Measurements from ENCODE around the gene NACC2. TPM values are rescaled to one million over a fixed set of nuclear protein-coding genes. Genes with fewer than 3 reads are reported as not detected.
A peak's percentile ranks its signal among the peaks of the same experiment; 100 is the strongest.
"Not testable (repeated sequence)": the region's sequence is repeated elsewhere in the genome, so short reads cannot be mapped to it uniquely, and the experiment has no call there.

NACC2 gene
- total RNA-seq, 2 donors from 2014 or later = 19.2 to 21.1 TPM

- Mint-ChIP-seq H3K4me3 (peak overlapping the region; percentile 76), H3K9me3 (no peaks in the 10 kb centered on the region), H3K27ac (peak overlapping the region; percentile 80 to 97), H3K4me1 (ENCODE audit: low read depth in 2 of 2) (peaks cover 30 to 51% of the 10 kb centered on the region in 2 donors), H3K27me3 (no peaks in the 10 kb centered on the region), H3K36me3 (no peaks in the 10 kb centered on the region)
- no peak for DNase-seq (ENCODE audit: low spot score)
- ATAC-seq = peak in 1 of 2 donors; percentile 4
Measured at GRCh38 chr9:136110082-136111061, 15.3 kb upstream of the NACC2 start.

GRCh38 chr9:136109351-136110081 is 14.4 kb upstream of the NACC2 start:
- ATAC-seq (peak; percentile 87 to 90), DNase-seq (ENCODE audit: low spot score) (peak; percentile 91)
- no peaks in the 10 kb centered on the region for H3K27me3 Mint-ChIP-seq
- peak overlapping the region; percentile 80 to 97 for H3K27ac Mint-ChIP-seq
- no peaks in the 10 kb centered on the region for H3K9me3 Mint-ChIP-seq
- peak overlapping the region; percentile 76 for H3K4me3 Mint-ChIP-seq
- H3K36me3 Mint-ChIP-seq = no peaks in the 10 kb centered on the region
- H3K4me1 Mint-ChIP-seq (ENCODE audit: low read depth in 2 of 2) = peaks cover 30 to 51% of the 10 kb centered on the region in 2 donors

- H3K4me3 Mint-ChIP-seq = peak overlapping the region; percentile 76
- H3K27me3 Mint-ChIP-seq = no peaks in the 10 kb centered on the region
- H3K27ac Mint-ChIP-seq = peak overlapping the region; percentile 80 to 97
- ATAC-seq = no peak
- no peaks in the 10 kb centered on the region for H3K36me3 Mint-ChIP-seq
- no peak for DNase-seq (ENCODE audit: low spot score)
- H3K9me3 Mint-ChIP-seq = no peaks in the 10 kb centered on the region
- peaks cover 30 to 51% of the 10 kb centered on the region in 2 donors for H3K4me1 Mint-ChIP-seq (ENCODE audit: low read depth in 2 of 2)
Measured at GRCh38 chr9:136108648-136109266, 13.7 kb upstream of the NACC2 start.

DNA sequence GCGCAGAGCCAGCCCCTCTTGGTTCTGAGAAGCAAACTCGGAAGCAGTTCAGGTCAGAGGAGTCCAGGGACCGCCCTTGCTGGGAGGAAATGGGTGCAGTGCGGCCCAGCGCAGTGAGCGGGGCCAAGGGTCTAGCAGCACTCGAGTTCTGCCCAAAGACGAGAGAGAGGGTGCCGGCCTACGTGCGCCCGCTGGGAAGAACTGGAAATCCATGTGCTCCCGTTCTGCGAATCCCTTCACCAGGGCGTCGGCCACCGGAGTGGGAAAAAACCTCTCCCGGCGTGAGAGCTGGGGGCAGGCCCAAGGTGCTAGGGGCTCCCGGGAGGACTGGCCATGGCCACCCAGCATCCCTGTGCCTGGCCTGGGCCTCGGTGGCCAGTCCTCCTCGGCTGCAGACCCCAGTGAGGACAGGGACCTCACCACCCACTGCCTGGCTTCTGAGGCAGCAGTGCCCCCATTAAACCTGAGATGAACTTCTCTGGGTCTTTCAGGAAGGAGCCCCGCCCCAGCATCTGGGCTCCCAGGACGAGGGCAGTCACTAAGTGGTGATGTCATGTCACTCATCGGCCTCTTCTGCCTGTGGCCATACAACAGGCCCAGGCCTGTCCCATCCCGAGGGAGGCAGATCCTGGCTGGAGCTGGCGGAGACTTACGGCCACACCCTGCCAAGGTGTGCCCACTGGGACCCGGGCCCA is 13.0 kb upstream of the NACC2 start:
- H3K27me3 Mint-ChIP-seq = no peaks in the 10 kb centered on the region
- DNase-seq (ENCODE audit: low spot score) = no peak
- H3K4me3 Mint-ChIP-seq = peak overlapping the region; percentile 86
- ATAC-seq = no peak
- no peaks in the 10 kb centered on the region for H3K9me3 Mint-ChIP-seq
- peaks cover 23 to 46% of the 10 kb centered on the region in 2 donors for H3K4me1 Mint-ChIP-seq (ENCODE audit: low read depth in 2 of 2)
- peak overlapping the region; percentile 97 for H3K27ac Mint-ChIP-seq
- H3K36me3 Mint-ChIP-seq = no peaks in the 10 kb centered on the region

GRCh38 chr9:136107155-136107952 is 12.3 kb upstream of the NACC2 start:
- Mint-ChIP-seq H3K4me1 (ENCODE audit: low read depth in 2 of 2) (peaks cover 22 to 45% of the 10 kb centered on the region in 2 donors), H3K4me3 (peak overlapping the region; percentile 86), H3K27me3 (no peaks in the 10 kb centered on the region), H3K27ac (peak overlapping the region; percentile 97), H3K9me3 (no peaks in the 10 kb centered on the region), H3K36me3 (no peaks in the 10 kb centered on the region)
- ATAC-seq (peak; percentile 61 to 68), DNase-seq (ENCODE audit: low spot score) (peak; percentile 83)

DNA sequence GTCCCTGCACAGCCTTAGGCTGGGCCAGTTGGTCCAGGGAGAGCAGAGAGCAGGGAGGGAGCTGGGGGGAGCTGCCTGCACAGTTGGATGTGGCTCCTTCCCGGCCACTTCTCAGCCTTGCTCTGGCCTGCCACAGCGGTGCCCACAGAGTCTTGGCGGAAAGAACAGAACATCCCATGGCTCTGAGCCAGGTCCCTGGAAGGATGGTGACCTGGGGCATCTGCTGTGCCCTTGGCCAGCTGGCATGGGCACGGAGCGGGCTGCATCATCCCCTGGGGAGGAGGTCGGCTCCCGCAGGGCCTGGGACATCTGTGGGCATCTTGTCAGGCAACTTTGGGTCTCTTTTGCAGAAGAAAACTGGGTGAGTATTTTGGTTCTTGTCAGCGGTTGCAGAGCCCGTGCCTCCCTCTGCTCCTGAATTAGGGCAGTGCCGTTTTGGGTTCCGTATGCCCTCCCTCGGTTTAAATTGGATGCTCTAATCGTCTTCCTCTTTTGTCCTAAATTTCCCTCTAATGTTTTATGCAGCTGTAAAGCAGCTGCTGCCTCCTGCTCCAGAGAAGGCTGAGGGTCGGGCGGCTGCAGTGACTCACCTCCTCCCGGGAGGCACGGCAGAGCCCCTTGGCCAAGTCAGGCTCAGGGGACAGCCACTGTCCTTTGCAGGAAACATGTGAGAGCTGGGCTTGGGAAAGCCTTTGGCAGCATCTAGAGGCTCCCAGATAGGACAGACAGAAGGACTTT is 10.5 kb upstream of the NACC2 start:
- H3K36me3 Mint-ChIP-seq = no peaks in the 10 kb centered on the region
- no peaks in the 10 kb centered on the region for H3K9me3 Mint-ChIP-seq
- H3K4me3 Mint-ChIP-seq = peak overlapping the region; percentile 58
- H3K27ac Mint-ChIP-seq = peak overlapping the region; percentile 97
- no peaks in the 10 kb centered on the region for H3K27me3 Mint-ChIP-seq
- ATAC-seq (no peak), DNase-seq (ENCODE audit: low spot score) (no peak)
- peaks cover 22 to 35% of the 10 kb centered on the region in 2 donors for H3K4me1 Mint-ChIP-seq (ENCODE audit: low read depth in 2 of 2)

- no peak for DNase-seq (ENCODE audit: low spot score)
- H3K4me3 Mint-ChIP-seq = no peak overlapping the region
- no peaks in the 10 kb centered on the region for H3K27me3 Mint-ChIP-seq
- H3K4me1 Mint-ChIP-seq (ENCODE audit: low read depth in 2 of 2) = peaks cover 22 to 32% of the 10 kb centered on the region in 2 donors
- no peak for ATAC-seq
- H3K9me3 Mint-ChIP-seq = no peaks in the 10 kb centered on the region
- peak overlapping the region in 1 of 2 donors; percentile 97 for H3K27ac Mint-ChIP-seq
- H3K36me3 Mint-ChIP-seq = no peaks in the 10 kb centered on the region
Measured at GRCh38 chr9:136104916-136105315, 9.8 kb upstream of the NACC2 start.

DNA sequence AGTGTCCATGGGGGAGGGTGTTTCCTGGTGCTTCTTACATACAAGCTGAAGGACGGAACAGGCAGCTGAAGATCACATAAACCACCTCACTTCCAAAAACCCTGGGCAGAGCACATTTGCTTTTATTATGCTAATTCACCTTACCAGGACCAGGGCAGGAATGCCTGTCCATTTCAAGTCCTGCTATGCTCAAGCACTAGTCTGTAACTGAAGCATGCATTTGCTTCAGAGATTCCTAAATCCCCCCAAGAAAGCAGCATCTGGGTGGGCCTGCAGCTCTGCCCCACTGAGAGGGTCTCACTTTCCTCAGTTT is 9.4 kb upstream of the NACC2 start:
- no peak for ATAC-seq
- no peak for DNase-seq (ENCODE audit: low spot score)
- Mint-ChIP-seq H3K27me3 (no peaks in the 10 kb centered on the region), H3K9me3 (no peaks in the 10 kb centered on the region), H3K4me1 (ENCODE audit: low read depth in 2 of 2) (peaks cover 22 to 31% of the 10 kb centered on the region in 2 donors), H3K36me3 (no peaks in the 10 kb centered on the region), H3K4me3 (no peak overlapping the region), H3K27ac (no peak overlapping the region)

DNA sequence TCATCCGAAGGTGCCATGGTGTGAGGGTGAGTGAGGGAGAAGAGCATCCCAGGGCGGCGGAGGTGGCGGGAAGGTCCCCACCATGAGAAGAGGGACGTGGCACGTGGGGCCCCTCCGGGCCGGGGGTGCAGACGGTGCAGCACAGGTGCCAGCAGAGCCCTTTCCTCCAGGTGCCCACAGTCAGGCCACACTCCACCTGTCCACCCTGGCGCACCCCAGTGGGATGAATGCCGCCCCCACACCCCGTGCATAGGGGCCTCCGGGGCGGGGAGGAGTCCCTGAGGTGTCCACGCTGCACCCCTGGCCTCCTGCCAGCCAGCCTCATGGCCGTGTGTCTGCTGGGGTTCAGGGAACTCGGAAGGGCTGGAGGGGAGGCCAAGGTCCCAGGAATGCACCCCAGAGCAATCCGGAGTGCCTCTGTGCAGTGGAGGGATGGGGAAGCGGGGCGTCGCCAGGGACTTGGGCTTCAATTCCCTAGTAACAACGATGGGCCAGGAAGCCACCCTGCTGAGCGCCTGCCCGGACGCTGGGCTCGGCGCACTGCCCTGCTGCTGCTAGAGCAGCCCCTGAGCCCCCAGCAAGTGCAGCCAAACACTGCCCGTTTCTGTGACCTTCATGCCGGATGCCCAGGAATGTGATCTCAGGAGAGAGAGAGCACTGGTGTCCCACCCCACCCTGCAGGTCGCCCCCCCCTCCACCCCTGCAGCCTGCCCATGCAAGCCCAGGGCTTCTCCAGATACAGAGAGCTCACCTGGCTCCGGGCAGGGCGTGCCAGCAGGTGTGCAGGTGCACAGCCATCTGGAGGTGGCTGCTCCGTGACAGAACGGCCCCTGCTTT is 8.8 kb upstream of the NACC2 start:
- H3K4me3 Mint-ChIP-seq = no peak overlapping the region
- peaks cover 28 to 33% of the 10 kb centered on the region in 2 donors for H3K4me1 Mint-ChIP-seq (ENCODE audit: low read depth in 2 of 2)
- ATAC-seq (no peak), DNase-seq (ENCODE audit: low spot score) (no peak)
- no peaks in the 10 kb centered on the region for H3K9me3 Mint-ChIP-seq
- no peaks in the 10 kb centered on the region for H3K36me3 Mint-ChIP-seq
- H3K27ac Mint-ChIP-seq = no peak overlapping the region
- no peaks in the 10 kb centered on the region for H3K27me3 Mint-ChIP-seq

DNA sequence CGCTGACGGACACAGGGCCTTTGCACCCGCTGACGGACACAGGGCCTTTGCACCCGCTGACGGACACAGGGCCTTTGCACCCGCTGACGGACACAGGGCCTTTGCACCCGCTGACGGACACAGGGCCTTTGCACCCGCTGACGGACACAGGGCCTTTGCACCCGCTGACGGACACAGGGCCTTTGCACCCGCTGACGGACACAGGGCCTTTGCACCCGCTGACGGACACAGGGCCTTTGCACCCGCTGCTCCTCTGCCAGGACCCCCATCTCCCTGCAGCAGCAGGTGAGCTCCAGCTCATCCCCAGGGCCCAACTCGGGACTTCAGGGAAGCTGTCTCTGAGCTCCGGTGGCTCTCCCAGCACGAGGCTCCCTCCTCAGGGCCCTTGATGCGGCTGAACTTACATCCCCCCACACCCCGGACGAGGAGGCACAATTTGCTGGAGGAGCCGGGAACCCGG is 6.6 kb upstream of the NACC2 start:
- H3K27me3 Mint-ChIP-seq, H3K36me3 Mint-ChIP-seq: not testable (repeated sequence)

DNA sequence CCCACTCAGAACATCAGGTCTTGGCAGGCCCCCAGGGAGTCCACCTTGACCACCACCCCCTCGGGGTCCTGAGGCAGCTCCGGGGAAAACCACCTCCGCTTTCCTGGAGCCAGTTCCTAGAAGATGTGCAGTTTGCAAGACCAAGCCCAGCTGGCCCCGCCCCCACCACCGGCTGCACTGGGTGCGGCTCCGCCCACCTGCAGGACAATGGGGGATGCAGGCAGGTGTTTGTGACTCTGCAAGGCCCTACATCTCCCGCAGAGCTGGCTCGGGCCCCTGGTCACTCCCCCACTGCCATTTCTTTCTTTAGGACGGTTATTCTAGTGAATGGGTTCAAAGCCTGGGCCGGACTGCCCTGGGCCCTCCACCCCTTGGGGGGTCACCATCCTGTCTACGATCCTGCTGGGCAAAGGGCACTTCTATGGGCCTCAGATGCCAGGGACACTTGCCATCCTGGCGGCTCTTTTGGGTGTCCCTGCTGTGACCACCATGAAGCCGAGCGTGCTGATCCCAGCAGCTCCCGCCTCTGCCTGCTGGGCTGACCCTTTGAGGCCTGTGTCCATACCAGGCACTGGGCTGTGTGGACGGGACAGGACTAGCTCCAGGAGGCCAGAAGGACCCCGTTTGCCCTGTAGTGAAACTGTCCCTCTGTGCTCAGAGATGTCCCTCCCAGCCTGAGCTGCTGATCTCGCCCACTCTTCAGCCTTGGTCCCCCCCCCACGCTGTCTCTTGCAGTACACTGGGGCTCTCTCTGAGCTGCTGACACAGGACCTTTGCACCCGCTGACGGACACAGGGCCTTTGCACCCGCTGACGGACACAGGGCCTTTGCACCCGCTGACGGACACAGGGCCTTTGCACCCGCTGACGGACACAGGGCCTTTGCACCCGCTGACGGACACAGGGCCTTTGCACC is 5.9 kb upstream of the NACC2 start:
- Mint-ChIP-seq H3K36me3 (no peaks in the 10 kb centered on the region), H3K4me3 (no peak overlapping the region), H3K27me3 (no peaks in the 10 kb centered on the region), H3K27ac (no peak overlapping the region), H3K4me1 (ENCODE audit: low read depth in 2 of 2) (peaks cover 16 to 18% of the 10 kb centered on the region in 2 donors), H3K9me3 (no peaks in the 10 kb centered on the region)
- DNase-seq (ENCODE audit: low spot score) (no peak), ATAC-seq (no peak)

More for the DNA sequence above, 6.6 kb upstream of the NACC2 start:
- not testable (repeated sequence) for ATAC-seq; H3K27ac Mint-ChIP-seq; DNase-seq (ENCODE audit: low spot score); H3K4me3 Mint-ChIP-seq; H3K9me3 Mint-ChIP-seq
- H3K4me1 Mint-ChIP-seq (ENCODE audit: low read depth in 2 of 2) = peaks cover 23% of the 10 kb centered on the region in 2 donors
